HS-27A (cell line): ENCODE data around the gene PRMT7.

Source experiments
- DNase-seq: peaks from one replicate; pipeline ENCODE4 v3.0.0-alpha.2; 2012; ENCODE audit warnings: low read depth, missing footprints

PRMT7 gene

GRCh38 chr16:68396481-68396880 lies 85.7 kb downstream of the PRMT7 start:
- DNase-seq: peak; percentile 9

- DNase-seq: no peak
These were observed 86.9 kb downstream of the PRMT7 start for GRCh38 chr16:68397710-68398201.

- DNase-seq: no peak
These were observed 88.6 kb downstream of the PRMT7 start for GRCh38 chr16:68399456-68399855.

- DNase-seq: no peak
These were observed 89.5 kb downstream of the PRMT7 start for GRCh38 chr16:68400083-68400923.

GRCh38 chr16:68400924-68401460 lies 90.2 kb downstream of the PRMT7 start:
- DNase-seq: no peak

- peak; percentile 17 for DNase-seq
These were observed 91.3 kb downstream of the PRMT7 start for GRCh38 chr16:68401871-68402747.

GRCh38 chr16:68402748-68403040 lies 91.9 kb downstream of the PRMT7 start:
- DNase-seq: no peak

GRCh38 chr16:68403177-68403576 lies 92.4 kb downstream of the PRMT7 start:
- no peak for DNase-seq

- no peak for DNase-seq
These were observed 92.9 kb downstream of the PRMT7 start for GRCh38 chr16:68403704-68404103.

- DNase-seq: no peak
These were observed 94.0 kb downstream of the PRMT7 start for GRCh38 chr16:68404736-68405345.

- DNase-seq: no peak
These were observed 95.8 kb downstream of the PRMT7 start for GRCh38 chr16:68406458-68407152.
